RWPE2 (cell line): ENCODE results near the gene PHC2.
A peak's percentile ranks its signal among the peaks of the same experiment; 100 is the strongest.

ENCODE experiments used
- ATAC-seq: fragments of 200-7000 bp; cut with Tn5 transposase; 3 replicates; pipeline ENCODE4 v1.9.1; 2021; ENCODE audit warnings: low read depth
- DNase-seq: peaks from one replicate; pipeline ENCODE4 v3.0.0-alpha.2; 2020; ENCODE audit warnings: low spot score
- H3K27ac ChIP-seq: fragments of 450-650 bp; 2 replicates; pipeline ENCODE4 v1.5.1; 2017; ENCODE audit warnings: mild to moderate bottlenecking; ENCODE audit not compliant: poor library complexity, severe bottlenecking
- H3K27me3 ChIP-seq: fragments of 250-450 bp; sonication (Bioruptor Pico); 2 replicates; pipeline ENCODE4 v1.5.1; 2021; ENCODE audit warnings: mild to moderate bottlenecking, moderate library complexity; ENCODE audit not compliant: insufficient read depth, poor library complexity, severe bottlenecking
- H3K36me3 ChIP-seq: fragments of 250-450 bp; sonication (Bioruptor Pico); 2 replicates; pipeline ENCODE4 v1.5.1; 2020; ENCODE audit warnings: low read depth, mild to moderate bottlenecking, moderate library complexity
- H3K4me1 ChIP-seq: fragments of 250-450 bp; sonication (Bioruptor Pico); 2 replicates; pipeline ENCODE4 v1.5.1; 2021; ENCODE audit warnings: mild to moderate bottlenecking, moderate library complexity; ENCODE audit not compliant: insufficient read depth, poor library complexity, severe bottlenecking
- H3K4me3 ChIP-seq: fragments of 250-450 bp; sonication (Bioruptor Pico); 2 replicates; pipeline ENCODE4 v1.5.1; 2021; ENCODE audit warnings: mild to moderate bottlenecking, moderate library complexity; ENCODE audit not compliant: severe bottlenecking
- H3K9me3 ChIP-seq: fragments of 250-450 bp; sonication (Bioruptor Pico); 2 replicates; pipeline ENCODE4 v1.5.1; 2021; ENCODE audit warnings: mild to moderate bottlenecking, moderate library complexity; ENCODE audit not compliant: severe bottlenecking
- CTCF ChIP-seq: fragments of 450-650 bp; IDR thresholded peaks from one replicate; pipeline ENCODE4 v1.5.1; 2017; ENCODE audit warnings: mild to moderate bottlenecking, moderate library complexity; ENCODE audit not compliant: poor library complexity, severe bottlenecking

Gene PHC2

GRCh38 chr1:33443705-33444180 is 12.8 kb upstream of the PHC2 start:
- H3K9me3 ChIP-seq = no peaks in the 10 kb centered on the region
- no peak for TF ChIP-seq CTCF
- no peaks in the 10 kb centered on the region for H3K36me3 ChIP-seq
- DNase-seq = no peak
- peak overlapping the region; percentile 45 for H3K27ac ChIP-seq
- no peaks in the 10 kb centered on the region for H3K27me3 ChIP-seq
- H3K4me3 ChIP-seq = no peak overlapping the region
- H3K4me1 ChIP-seq = peaks cover 30% of the 10 kb centered on the region
- ATAC-seq = no peak

- peak; percentile 70 for ATAC-seq
- Histone ChIP-seq H3K27ac (peak overlapping the region; percentile 45), H3K36me3 (no peaks in the 10 kb centered on the region), H3K4me1 (peaks cover 30% of the 10 kb centered on the region), H3K4me3 (no peak overlapping the region), H3K9me3 (no peaks in the 10 kb centered on the region), H3K27me3 (no peaks in the 10 kb centered on the region)
- DNase-seq = no peak
- TF ChIP-seq CTCF = no peak
Observed at GRCh38 chr1:33443080-33443704, 12.3 kb upstream of the PHC2 start.

- no peaks in the 10 kb centered on the region for H3K36me3 ChIP-seq
- no peak for TF ChIP-seq CTCF
- no peak overlapping the region for H3K4me3 ChIP-seq
- H3K9me3 ChIP-seq = no peaks in the 10 kb centered on the region
- peak overlapping the region; percentile 45 for H3K27ac ChIP-seq
- DNase-seq (no peak), ATAC-seq (no peak)
- H3K27me3 ChIP-seq = no peaks in the 10 kb centered on the region
- peaks cover 30% of the 10 kb centered on the region for H3K4me1 ChIP-seq
Observed at GRCh38 chr1:33442141-33442540, 11.2 kb upstream of the PHC2 start.

GRCh38 chr1:33441088-33441745 is 10.3 kb upstream of the PHC2 start:
- no peak for TF ChIP-seq CTCF

GRCh38 chr1:33439662-33440061 is 8.8 kb upstream of the PHC2 start:
- Histone ChIP-seq H3K4me3 (no peak overlapping the region), H3K4me1 (peaks cover 40% of the 10 kb centered on the region), H3K27me3 (no peaks in the 10 kb centered on the region), H3K36me3 (no peaks in the 10 kb centered on the region), H3K27ac (peak overlapping the region; percentile 58), H3K9me3 (no peaks in the 10 kb centered on the region)
- TF ChIP-seq CTCF = no peak
- no peak for DNase-seq
- ATAC-seq = no peak

More at GRCh38 chr1:33441088-33441745, 10.3 kb upstream of the PHC2 start:
- Histone ChIP-seq H3K36me3 (no peaks in the 10 kb centered on the region), H3K4me1 (peaks cover 30% of the 10 kb centered on the region), H3K27ac (peak overlapping the region; percentile 58), H3K4me3 (no peak overlapping the region), H3K9me3 (no peaks in the 10 kb centered on the region), H3K27me3 (no peaks in the 10 kb centered on the region)
- DNase-seq = no peak
- no peak for ATAC-seq
